HepG2 (cell line): Measurements from ENCODE around the gene SDC3.

ENCODE experiments used
- EZH2 ChIP-seq: conservative IDR thresholded peaks from 2 replicates; pipeline ENCODE4 v1.6.1; 2012; ENCODE audit warnings: mild to moderate bottlenecking, low read depth, low read length, moderate library complexity
- MEIS2 ChIP-seq: sonication (generic); formaldehyde crosslinking; IDR thresholded peaks from 2 replicates; pipeline ENCODE4 v1.9.0; 2021; ENCODE audit warnings: mild to moderate bottlenecking, missing genetic modification reagents
- RELA ChIP-seq: sonication (generic); formaldehyde crosslinking; IDR thresholded peaks from 2 replicates; pipeline ENCODE4 v1.4.0; 2020; ENCODE audit warnings: missing genetic modification reagents
- SALL1 ChIP-seq: sonication (generic); formaldehyde crosslinking; IDR thresholded peaks from 2 replicates; pipeline ENCODE4 v1.8.0; 2022; ENCODE audit warnings: mild to moderate bottlenecking, missing genetic modification reagents
- SMC3 ChIP-seq: IDR thresholded peaks from 2 replicates; pipeline ENCODE4 v1.6.1; 2011; ENCODE audit warnings: low read length, improper control_type of control experiment
- TF ChIP-seq, protein P1 (sequence below): sonication (generic); formaldehyde crosslinking; conservative IDR thresholded peaks from 2 replicates; pipeline ENCODE4 v1.4.0; 2020; ENCODE audit warnings: missing genetic modification reagents

- TF ChIP-seq EZH2 = no peak
- no peak for TF ChIP-seq MEIS2
- TF ChIP-seq SALL1 (CRISPR knock-in tag) = no peak
- TF ChIP-seq, protein P1, sequence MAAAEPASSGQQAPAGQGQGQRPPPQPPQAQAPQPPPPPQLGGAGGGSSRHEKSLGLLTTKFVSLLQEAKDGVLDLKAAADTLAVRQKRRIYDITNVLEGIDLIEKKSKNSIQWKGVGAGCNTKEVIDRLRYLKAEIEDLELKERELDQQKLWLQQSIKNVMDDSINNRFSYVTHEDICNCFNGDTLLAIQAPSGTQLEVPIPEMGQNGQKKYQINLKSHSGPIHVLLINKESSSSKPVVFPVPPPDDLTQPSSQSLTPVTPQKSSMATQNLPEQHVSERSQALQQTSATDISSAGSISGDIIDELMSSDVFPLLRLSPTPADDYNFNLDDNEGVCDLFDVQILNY (CRISPR knock-in tag) = no peak
- TF ChIP-seq SMC3 = no peak
- TF ChIP-seq RELA (CRISPR knock-in tag) = no peak
Observed at GRCh38 chr1:30856260-30856790, 52.2 kb downstream of the SDC3 start.
